Suprapubic skin (tissue), 3 donors: ENCODE measurements around the gene PRCC.

Experiments used
- POLR2A ChIP-seq, 2 donors: fragments of 450-650 bp; IDR thresholded peaks; one replicate each; pipeline ENCODE4 v1.6.1; 2017; ENCODE audit warnings: antibody characterized with exemption in 2 of 2, mild to moderate bottlenecking in 2 of 2, moderate library complexity in 2 of 2
- TF ChIP-seq, protein P1 (sequence below), 2 donors: fragments of 200-600 bp in 1 of 2; fragments of 450-650 bp in 1 of 2; sonication (generic) in 1 of 2; IDR thresholded peaks; one replicate each; pipeline ENCODE4 v1.5.1; 2016 to 2019; ENCODE audit warnings: antibody characterized with exemption in 2 of 2, mild to moderate bottlenecking in 1 of 2, moderate library complexity in 1 of 2

DNA sequence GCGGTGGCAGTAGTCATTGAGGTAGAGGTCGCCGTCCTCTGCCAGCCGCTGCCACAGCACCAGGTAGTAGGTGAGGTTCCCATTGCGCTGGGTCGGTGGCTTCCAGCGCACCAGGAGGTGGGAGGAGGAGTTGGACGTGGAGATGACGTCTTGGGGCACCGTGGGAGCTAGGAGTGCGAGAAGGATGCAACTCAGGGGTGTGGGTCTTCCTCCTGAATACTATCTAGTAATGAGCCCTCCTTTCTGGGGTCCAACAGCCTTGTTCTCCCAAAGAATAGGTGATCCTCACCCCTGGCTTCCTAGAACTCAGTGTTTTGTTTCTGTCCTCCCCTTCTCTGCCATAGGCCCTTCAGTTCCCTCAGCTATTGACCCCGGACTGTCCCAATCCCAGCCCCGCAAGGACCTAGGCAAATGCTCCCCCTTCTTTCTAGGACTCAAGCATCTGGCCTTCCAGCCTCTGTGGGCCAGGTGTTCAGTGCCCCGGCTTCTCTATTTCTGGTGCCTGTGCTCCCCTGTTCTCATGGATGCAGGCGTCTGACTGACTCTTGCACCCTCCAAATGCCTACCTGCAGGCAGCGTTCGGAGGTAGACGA is 78.7 kb downstream of the PRCC start:
- TF ChIP-seq, protein P1, sequence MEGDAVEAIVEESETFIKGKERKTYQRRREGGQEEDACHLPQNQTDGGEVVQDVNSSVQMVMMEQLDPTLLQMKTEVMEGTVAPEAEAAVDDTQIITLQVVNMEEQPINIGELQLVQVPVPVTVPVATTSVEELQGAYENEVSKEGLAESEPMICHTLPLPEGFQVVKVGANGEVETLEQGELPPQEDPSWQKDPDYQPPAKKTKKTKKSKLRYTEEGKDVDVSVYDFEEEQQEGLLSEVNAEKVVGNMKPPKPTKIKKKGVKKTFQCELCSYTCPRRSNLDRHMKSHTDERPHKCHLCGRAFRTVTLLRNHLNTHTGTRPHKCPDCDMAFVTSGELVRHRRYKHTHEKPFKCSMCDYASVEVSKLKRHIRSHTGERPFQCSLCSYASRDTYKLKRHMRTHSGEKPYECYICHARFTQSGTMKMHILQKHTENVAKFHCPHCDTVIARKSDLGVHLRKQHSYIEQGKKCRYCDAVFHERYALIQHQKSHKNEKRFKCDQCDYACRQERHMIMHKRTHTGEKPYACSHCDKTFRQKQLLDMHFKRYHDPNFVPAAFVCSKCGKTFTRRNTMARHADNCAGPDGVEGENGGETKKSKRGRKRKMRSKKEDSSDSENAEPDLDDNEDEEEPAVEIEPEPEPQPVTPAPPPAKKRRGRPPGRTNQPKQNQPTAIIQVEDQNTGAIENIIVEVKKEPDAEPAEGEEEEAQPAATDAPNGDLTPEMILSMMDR (IDR thresholded peaks at IDR 0.05): no peak
- no peak for TF ChIP-seq POLR2A (IDR thresholded peaks at IDR 0.05)
